Glomerular endothelial cell (primary cell): Measurements from ENCODE around the gene PLA2G15. TPM values are rescaled to one million over a fixed set of nuclear protein-coding genes. Genes with fewer than 3 reads are reported as not detected.

Experiments
- DNase-seq: peaks from one replicate; pipeline ENCODE4 v3.0.0-alpha.2; 2011; ENCODE audit warnings: low read depth, low spot score; ENCODE audit errors: extremely low read depth
- total RNA-seq: library from RNA; depleted of rRNA; stranded (reverse); fragments of >200 nt; gene quantifications from 2 replicates; pipeline ENCODE4 v1.2.3, GENCODE V29; 2015

The PLA2G15 gene
- total RNA-seq, 1 donor from 2014 or later, result 46.9 TPM

DNA sequence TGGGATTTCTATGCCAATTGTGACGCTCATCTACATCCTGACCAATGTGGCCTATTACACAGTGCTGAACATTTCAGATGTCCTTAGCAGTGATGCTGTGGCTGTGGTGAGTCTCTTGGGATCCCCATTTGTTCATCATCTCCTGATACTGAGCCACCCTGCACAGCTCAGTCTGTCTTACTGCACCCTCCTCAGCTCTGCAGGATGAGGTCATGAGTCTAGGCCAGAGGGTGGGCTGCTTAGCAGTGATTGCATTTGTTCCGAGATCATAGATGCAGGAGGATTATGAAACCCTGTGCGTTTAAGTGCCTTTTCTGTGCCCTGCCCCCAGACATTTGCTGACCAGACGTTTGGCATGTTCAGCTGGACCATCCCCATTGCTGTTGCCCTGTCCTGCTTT, 46.1 kb downstream of the PLA2G15 start:
- no peak for DNase-seq

DNA sequence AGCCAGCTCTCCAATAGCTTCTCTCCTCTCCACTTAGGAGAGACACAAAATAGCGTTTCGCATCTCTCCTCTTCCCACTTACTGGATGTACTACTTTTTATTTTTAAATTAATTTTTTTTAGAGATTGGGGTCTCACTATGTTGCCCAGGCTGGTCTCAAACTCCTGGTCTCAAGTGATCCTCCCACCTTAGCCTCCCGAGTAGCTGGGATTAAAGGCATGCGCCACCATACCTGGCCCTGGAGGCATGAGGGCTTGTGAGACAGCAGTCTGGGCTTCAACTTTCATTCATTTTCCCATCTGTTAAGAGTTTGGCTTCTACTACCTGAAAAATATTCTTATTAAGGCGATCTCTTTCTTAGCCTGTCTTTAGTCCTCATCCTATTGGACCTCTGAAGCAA, 47.3 kb downstream of the PLA2G15 start:
- no peak for DNase-seq

DNA sequence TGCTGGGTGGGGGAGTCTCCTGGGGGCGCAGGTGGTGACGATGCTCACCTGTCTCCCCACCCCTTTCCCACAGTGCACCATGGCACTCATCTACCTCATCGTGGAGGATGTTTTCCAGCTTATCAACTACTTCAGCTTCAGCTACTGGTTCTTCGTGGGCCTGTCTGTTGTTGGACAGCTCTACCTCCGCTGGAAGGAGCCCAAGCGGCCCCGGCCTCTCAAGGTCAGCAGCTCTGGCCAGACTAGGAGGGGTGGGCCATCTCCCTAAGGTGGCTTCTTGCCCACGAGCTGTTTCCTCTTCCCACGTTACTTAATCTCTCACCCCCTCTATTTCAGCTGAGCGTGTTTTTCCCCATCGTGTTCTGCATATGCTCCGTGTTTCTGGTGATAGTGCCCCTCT, 51.1 kb downstream of the PLA2G15 start:
- no peak for DNase-seq

DNA sequence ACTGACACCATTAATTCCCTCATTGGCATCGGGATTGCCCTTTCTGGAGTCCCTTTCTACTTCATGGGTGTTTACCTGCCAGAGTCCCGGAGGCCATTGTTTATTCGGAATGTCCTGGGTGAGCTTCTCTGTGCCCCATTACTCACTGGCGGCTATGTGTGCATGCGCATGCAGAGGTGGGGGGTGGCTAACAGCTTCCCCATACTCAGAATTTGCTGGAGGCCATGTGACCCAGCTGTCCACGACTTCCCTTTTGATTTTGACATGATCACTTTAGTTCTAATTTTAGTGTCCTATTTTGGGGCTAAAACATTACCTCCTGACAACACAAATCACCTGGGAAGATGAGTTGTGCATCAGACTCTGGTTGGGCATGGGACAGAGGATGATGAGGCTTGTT, 51.5 kb downstream of the PLA2G15 start:
- DNase-seq, result no peak

DNA sequence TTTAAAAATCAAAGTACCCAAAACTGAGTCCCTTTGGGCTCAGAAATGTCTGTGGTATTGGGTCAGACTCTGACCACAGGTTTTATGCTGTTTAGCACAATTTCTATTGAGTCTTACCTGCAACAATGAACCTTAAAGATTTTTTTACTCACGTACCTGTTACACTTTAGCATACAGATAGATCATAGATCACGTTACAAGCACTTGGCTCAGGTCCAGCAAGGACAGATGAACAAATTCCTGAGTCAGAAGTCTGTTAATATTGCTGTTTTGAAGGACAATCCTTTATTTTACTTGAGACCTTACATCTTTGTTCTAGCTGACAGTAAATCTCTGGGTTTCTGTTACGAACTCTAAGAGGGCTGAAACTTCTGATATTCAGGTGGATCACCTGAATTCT, 52.7 kb downstream of the PLA2G15 start:
- no peak for DNase-seq

DNA sequence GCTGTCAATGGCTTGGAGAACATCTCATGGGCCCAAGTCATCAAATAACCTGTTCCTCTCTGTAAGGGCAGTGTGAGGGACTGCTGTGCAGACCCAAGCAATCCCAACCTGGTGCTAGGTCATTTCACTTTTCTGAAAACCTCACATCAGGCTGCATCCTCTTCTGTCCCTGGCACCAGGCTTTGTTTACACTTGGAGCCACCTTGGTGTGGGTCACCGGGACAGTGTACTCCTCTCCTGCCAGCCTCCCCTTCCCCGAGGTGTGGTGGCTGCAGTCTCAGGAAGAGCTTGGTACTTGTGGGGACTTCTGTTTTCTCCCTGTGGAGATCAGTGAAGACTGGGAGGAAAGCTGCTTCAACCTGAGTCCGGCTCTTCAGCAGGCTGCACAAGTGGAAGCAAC, 53.1 kb downstream of the PLA2G15 start:
- DNase-seq, result no peak

DNA sequence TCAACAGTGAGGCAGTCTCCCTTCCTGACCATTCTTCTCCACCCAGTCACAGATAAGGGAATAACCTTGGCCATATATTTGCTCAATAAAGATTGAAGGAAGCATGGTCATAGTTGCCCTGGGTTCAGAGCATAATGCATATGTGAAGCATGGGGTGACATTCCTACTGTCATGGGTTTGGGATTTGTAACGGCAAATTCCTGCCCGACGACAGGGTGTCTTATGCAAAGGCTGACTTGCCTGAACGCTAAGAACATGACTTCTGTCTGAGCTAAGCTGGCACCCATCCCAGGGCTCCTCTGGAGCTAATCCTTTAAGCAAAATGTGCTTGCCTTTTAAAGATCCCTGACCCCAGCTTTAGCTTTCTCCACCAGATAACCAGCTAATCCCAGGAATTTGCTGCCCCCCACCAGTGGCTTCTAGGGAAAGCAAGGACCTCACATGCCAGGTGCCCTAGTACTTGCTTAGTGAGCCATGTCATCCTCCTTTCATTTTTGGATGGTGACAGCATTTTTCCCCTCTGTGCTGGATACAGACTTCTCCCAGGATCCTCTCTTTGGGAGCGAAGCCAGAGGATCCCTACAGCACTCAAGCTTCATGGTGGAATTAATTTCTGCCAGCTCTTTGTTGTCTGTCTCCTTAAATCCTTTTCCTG, 53.9 kb downstream of the PLA2G15 start:
- no peak for DNase-seq

DNA sequence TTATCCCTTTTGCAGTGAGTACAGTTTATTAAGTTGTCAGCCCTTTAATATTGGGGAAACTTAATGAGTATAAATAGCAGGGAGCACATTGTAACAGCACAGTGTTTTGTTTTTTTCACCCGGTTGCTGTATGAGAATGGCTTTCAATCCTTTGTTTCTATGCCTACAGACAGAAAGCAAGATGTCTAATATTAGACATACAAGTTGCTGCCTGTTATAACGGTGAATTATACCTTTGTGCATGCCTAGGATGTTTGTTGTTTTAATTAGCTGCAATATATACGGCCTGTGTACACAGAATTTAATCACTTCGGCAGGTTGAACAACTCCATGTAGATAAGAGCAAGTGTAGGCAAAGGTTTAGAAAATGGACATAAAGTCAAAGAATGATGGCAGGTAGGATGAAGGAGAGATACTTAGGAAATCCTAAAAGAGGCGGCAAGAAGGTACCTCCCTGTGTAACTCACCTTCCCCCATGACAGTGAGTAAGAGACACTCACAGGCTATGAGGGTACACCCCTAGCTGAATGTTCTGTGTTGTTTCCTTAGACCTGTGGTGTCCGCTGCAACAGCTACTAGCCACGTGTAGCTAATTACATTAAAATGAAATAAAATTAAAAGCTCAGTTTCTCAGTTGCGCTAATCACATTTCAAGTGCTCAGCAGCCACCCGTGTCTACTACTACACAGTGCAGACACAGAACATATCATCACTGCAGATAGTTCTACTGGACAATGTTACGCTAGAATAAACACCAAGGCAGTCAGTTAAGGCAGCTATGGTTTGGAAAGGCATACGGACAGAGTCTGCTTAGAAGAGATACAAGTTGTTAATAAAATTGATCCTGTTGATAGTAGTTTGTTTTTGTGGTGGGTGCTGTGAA, 54.6 kb downstream of the PLA2G15 start:
- DNase-seq, result no peak

DNA sequence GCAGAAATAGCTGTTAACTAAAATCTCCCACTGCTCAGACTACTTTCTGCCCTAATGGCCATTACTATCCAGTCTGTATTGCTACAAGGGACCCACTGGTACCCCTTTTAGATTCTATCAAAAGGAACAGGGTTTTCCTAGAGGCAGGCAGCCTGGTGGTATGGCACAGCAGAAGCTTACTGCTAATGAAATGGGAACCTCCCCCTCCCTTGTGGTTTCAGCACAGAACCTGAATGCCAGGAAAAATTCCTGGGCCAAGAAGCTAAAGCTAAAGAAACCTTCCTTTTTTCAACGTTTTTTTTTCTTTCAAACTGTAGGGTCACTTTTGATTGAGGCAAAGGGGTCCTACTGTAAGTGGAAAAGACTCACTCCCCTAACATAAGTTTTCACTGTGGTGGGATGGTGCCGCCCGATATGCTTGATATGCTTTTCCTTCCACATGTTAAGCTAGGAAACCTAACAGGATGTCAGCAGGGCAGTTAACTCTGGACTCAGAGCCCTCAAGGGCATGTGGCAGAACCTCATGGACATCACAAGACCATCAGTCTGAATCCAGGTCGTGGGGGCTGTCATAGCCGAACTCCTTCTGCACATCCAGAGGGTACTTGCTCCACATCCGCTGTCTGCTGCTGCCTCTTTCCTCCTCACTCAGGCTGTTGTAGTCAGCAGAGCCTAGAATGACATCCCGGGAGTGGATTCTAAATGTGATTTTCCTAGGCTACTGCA, 55.7 kb downstream of the PLA2G15 start:
- DNase-seq, result no peak

DNA sequence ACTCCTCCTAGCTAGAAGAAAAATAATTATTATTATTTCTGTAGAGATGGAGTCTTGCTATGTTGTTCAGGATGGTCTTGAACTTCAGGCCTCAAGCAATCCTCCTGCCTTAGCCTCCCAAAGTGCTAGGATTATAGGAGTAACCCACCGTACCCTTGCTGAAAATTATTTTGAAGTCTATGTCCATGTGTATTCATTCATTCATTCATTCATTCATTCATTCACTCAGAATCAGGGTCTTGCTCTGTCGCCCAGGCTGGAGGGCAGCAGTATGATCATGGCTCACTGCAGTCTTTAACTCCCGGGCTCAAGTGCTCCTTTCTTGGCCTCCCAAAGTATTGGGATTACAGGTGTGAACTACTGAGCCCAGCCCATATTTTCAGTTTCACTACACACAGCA, 61.5 kb downstream of the PLA2G15 start:
- DNase-seq, result no peak

DNA sequence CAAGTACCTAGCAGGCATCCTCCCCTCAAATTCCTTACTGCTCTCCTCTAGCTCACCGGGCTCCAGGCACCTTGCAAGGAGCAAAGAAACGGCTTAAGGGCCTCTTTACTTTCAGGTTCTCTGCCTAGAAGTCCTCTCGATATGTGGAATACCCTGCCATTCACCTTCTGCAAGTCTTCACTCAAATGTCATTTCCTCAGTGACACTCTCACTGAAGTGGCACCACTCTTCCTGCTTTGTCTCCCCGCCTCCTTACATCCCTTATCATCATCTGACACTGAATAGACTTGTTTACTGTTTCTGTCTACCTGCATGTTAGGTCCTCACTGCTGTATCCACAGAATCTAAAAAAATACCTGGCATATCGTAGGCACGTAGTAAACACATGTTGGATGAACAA, 64.6 kb downstream of the PLA2G15 start:
- no peak for DNase-seq

DNA sequence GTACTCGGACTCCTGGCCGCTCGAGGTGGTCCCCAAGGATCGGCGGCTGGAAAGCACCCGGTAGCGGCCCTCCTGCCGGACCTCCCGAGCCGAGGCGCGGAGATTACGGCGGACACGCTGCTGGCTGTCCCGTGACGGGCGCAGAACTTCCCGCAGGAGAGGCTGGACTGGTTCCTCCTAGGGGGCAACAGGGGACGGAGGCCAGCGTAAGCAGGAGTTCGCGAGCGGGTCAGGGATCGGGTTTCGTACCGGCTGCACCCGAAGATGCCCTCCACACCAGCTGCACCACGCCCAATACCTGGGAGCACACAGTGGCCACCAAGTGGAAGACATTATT, 65.2 kb downstream of the PLA2G15 start:
- no peak for DNase-seq

Other genes with a start within 250 kb of the PLA2G15 start
- gene DPEP2, start 245.9 kb upstream of the PLA2G15 start, total RNA-seq, result 0.23 TPM in 1 of 2 replicates, not detected in the other
- not detected in 2 replicates for gene DPEP2NB, start 229.5 kb upstream of the PLA2G15 start, total RNA-seq
- gene DDX28, start 222.1 kb upstream of the PLA2G15 start, total RNA-seq, result 5.3 and 7.5 TPM in 2 replicates
- 10.9 and 12.4 TPM in 2 replicates for gene DUS2, start 222.1 kb upstream of the PLA2G15 start, total RNA-seq
- gene NFATC3, start 160.0 kb upstream of the PLA2G15 start, total RNA-seq, result 17.1 and 22.8 TPM in 2 replicates
- 0.29 and 2.9 TPM in 2 replicates for gene ESRP2, start 9.2 kb upstream of the PLA2G15 start, total RNA-seq
- 15.8 and 32.6 TPM in 2 replicates for gene SLC7A6, start 19.2 kb downstream of the PLA2G15 start, total RNA-seq
- gene SLC7A6OS, start 65.6 kb downstream of the PLA2G15 start, total RNA-seq, result 11.4 and 11.5 TPM in 2 replicates
- 28.5 and 43.3 TPM in 2 replicates for gene PRMT7, start 65.6 kb downstream of the PLA2G15 start, total RNA-seq
- not detected in 2 replicates for gene SMPD3, start 203.1 kb downstream of the PLA2G15 start, total RNA-seq